Cerebellar nuclear complex (tissue), 1 donor: ENCODE results near the gene TRIM22.
"Not testable (repeated sequence)": the region's sequence is repeated elsewhere in the genome, so short reads cannot be mapped to it uniquely, and the experiment has no call there.

ENCODE experiments used
- DNase-seq, 2 experiments: peaks; one replicate each; lab custom pipeline; 2025; lab: John Stamatoyannopoulos, UW

TRIM22 gene, protein sequence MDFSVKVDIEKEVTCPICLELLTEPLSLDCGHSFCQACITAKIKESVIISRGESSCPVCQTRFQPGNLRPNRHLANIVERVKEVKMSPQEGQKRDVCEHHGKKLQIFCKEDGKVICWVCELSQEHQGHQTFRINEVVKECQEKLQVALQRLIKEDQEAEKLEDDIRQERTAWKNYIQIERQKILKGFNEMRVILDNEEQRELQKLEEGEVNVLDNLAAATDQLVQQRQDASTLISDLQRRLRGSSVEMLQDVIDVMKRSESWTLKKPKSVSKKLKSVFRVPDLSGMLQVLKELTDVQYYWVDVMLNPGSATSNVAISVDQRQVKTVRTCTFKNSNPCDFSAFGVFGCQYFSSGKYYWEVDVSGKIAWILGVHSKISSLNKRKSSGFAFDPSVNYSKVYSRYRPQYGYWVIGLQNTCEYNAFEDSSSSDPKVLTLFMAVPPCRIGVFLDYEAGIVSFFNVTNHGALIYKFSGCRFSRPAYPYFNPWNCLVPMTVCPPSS

DNA sequence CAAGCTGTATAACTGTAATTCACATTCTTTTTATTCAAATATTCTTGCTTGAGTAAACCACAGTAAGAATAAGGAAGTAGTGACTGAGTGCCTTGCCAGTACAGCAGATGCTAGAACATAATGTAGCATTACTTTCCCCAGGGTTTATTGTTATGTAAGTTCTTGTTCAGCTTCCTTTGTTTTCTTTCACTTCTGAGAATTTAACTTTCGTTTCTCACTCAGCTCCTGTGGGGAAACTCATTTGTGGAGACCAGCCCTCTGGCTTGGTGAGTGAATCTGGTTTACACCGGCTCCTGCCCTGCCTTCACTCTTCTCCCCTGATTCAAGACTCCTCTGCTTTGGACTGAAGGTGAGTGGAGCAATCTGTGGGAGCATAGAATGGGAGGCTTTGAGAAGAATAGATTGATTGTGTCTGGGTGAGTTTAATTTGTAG lies at the start of gene TRIM22:
Gene TRIM22 (plus strand): TSS at position 240 of the 433 bp plus-strand sequence. CDS start 6,443 bp downstream, outside the sequence.
- DNase-seq = no peak

DNA sequence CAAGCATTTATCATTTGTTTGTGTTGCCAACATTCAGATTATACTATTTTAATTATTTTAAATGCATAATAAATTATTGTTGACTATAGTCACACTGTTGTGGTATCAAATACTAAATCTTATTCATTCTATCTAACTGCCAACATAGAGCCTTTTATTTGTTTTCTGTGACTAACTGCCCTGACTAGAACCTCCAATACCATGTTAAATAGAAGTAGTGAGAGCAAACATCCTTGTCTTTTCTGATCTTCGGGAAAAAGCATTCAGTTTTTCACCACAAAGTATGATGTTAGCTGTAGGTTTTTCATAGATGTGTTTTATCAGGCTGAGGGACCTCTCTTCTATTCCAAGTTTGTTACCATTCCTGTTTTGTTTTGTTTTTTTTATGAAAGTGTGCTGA lies 49.6 kb upstream of the TRIM22 start:
- DNase-seq = no peak

DNA sequence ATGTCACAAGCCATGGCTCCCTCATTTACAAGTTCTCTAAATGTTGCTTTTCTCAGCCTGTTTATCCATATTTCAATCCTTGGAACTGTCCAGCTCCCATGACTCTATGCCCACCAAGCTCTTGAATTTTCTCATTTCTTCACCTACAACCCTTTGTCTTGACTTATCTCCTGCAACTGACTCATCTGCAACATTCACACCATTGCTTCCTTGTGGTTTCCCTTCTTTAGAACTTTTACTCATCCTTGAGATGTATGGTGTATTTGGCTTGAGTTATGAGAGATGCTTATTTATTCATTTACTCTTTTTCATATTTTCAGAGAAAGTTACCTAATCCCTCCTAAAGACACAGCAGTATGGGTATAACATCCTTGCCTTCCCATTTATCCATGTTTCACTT lies 46.0 kb upstream of the TRIM22 start:
- DNase-seq = no peak

DNA sequence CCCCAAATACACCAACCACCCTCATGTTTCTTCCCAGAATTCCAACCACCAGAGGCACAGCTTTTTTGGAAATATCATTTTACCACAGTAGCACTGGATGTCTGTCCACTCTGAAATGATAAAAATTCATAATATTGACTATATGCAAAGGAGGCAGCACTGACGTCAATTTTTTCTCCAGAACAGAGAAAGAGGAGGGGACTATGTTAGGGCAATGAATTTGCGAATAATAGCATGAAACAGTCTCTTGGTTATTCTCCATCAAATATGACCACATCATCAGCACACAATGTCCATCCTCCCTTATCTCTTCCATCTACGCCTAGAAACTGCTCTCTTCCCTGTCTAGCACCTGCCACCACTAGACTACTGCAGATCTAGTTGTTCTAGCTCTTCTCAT lies 43.5 kb upstream of the TRIM22 start:
- DNase-seq = no peak

DNA sequence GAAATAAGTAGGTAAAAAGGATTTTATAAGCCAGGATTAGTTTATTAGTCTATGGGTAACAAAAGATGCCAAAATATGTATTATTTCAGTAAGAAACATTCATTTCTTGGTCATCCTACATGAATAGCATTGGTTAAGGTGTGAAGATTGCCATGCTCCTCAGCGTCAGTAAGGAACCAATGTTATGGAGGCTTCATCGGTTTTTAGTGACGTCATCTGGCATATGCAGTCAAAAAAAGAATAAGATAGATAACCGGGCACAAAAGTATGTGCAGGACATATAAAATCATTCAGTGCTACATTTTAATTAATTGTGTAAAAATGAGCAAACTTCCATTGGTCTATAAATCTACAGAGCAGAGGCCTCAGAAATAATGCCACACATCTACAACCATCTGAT lies 34.1 kb upstream of the TRIM22 start:
- no peak for DNase-seq

DNA sequence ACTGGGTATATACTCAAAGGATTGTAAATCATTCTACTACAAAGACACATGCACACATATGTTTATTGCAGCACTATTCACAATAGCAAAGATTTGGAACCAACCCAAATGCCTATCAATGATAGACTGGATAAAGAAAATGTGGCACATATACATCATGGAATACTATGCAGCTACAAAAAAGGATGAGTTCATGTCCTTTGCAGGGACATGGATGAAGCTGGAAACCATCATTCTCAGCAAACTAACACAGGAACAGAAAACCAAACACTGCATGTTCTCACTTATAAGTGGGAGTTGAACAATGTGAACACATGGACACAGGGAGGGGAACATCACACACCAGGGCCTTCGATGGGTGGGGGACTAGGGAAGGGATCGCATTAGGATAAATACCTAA lies 32.6 kb upstream of the TRIM22 start:
- not testable (repeated sequence) for DNase-seq

DNA sequence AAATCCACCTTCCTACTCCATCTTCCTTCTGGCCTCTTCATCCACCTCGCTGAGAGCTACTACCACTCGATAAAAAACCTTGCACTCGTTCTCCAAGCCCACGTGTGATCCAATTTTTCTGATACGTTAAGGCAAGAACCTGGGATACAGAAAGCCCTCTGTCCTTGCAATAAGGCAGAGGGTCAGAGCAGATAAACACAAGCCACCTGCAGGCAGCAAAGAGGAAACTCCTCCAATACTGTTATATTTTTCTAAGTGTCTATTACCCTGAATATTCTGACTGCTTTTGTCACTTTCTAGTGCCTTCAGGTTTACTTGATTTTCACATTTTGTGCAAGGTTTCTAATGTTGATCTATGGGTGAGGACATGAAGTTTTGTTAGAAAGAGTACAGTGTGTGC lies 31.3 kb upstream of the TRIM22 start:
- DNase-seq = no peak

DNA sequence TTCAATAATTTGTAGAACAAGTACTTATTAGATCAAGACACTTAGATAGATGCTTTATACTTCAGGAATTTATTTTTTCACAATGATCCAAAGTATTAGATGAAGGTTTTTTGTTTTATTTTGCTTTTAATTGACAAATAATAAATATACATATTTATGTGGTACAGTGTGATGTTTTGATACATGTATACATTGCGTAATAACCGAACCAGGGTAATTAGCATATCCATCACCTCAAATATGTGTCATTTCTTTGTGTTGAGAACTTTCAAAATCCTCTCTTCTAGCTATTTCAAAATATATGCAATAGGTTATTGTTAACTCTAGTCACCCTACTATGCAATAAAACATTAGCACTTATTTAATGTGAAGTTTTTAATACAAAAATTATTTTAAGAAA lies 26.1 kb upstream of the TRIM22 start:
- no peak for DNase-seq

DNA sequence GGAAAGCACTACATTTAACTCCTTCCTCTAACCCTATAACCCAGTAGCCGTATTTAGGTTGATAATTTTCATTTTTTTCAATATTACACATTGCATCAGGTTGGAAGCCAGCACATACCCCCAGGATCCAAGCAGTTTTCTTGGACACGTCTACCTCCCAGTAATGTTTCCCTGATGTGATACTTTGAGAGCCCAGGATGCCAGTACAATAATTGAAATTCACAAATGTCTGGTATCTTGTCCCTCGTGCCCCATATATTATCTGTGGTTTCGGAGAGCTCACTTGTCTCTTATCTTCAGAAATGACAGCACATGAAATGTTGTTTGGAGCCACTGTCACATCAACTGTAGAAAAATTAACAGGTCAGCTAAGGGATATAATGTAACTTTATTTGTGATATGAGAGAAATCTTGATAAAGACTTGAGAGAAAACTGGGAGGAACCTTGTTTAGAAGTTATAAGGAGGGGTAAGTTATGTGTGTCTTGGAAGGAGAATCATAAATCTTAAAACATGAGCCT lies 24.5 kb upstream of the TRIM22 start:
- DNase-seq = no peak

DNA sequence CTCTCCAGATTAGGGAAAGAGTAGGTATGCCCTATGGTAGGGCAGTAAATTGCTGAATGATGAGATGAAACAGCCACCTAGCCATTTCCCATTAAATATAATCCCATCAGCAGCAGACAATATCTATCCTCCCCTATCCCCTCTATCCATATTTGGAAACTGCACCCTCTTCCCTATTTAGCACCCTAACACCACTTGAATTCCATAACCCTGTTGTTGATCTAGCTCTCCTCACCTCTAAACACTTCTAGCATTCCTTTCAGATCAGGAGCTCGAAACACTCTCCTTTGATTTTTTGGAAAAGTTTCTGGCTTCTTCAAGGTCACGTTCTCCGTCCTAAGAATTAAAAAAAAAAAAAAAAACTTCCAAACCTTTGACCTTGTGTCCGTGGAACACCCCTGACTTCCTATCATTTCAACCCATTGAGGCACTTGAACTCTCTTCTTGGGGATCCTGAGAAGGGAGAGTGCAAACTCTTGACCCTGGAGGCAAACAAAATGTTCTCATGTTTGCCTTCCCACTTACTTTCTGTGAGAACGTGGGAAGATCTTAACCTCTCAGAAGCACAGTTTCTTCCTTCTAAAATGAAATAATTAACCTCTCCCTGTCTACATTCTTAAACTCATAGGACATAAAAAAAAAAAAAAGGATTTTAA lies 23.7 kb upstream of the TRIM22 start:
- DNase-seq = no peak

DNA sequence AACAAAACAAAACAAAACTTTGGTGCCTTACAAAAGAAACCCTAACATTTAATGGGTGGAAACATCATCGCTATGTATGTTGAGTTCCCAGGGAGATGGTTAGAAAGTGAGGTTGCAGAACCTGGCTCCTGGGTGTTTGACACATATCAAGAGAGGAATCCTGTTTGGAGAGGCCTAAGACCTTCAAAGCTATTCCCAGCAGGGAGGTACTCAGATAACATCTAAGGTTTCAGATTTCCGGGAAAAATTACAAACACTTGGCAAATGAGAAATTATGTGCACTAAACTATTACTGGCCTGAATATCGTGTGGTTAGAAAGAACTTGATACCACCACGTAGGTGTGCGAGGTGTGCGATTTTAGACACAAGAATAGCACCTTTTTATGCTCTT lies 23.2 kb upstream of the TRIM22 start:
- DNase-seq = no peak

DNA sequence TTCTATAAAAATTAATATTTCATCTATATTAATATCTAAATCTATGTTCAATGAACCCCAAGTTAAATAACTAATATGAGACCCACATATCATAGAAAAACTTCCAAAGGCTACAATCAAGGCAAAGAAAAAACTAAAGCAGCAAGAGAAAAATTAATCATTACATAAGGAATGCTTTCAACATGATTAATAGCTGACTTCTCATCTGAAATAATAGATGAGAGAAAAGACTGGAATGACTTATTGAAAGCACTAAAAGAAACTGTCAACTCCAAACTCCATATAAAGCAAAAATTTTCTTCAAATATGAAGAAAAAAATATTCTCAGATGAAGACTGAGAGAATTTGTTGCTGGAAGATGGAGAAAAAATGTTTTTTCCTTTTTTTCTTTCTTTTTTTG lies 17.8 kb upstream of the TRIM22 start:
- DNase-seq = no peak

DNA sequence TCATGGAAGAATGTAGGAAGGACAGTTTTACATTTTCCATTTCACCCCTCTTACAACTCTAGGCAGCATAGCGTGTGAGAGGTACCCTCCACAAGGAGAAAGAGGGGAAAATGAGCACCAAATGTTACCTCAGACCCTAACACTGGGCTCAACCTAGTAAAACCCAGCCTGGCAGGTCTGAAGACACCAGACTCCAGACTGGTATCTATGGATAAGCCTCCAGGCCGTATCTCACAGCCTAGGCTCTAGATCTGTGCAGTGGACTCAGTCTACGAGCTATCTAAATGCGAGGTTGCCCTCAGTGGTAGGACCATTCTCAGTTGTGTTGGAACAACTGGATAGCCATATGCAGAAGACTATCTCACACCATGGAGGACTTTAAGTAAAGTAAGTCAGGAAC lies 15.2 kb upstream of the TRIM22 start:
- no peak for DNase-seq

DNA sequence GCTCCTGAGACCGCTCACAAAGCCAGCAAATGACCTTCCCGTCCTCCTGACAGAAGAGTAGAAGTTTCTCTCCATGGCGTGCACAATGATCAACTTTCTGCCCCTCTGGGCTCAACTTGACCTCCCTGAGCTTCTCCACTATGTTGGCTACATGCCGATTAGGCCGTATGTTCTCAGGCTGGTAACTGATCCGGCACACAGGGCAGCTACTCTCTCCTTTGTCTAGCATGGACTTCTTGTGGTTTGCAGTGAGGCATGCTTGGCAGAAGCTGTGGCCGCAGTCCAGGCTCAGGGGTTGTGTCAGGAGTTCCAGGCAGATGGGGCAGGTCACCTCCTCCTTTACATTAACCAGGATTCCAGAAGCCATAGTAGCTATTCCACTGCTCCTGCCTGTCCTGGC lies 9.8 kb upstream of the TRIM22 start:
- DNase-seq = no peak

DNA sequence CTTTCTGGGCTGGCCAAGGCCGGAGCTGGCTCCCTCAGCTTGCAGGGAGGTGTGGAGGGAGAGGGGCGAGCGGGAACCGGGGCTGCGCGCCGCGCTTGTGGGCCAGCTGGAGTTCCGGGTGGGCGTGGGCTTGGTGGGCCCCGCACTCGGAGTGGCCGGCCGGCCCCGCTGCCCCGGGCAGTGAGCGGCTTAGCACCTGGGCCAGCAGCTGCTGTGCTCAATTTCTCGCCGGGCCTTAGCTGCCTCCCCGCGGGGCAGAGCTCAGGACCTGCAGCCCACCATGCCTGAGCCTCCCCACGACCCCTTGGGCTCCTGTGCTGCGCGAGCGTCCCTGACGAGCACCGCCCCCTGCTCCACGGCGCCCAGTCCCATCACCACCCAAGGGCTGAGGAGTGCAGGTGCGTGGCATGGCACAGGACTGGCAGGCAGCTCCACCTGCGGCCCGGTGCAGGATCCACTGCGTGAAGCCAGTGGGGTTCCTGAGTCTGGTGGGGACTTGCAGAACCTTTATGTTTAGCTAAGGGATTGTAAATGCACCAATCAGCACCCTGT lies 6.6 kb upstream of the TRIM22 start:
- not testable (repeated sequence) for DNase-seq

DNA sequence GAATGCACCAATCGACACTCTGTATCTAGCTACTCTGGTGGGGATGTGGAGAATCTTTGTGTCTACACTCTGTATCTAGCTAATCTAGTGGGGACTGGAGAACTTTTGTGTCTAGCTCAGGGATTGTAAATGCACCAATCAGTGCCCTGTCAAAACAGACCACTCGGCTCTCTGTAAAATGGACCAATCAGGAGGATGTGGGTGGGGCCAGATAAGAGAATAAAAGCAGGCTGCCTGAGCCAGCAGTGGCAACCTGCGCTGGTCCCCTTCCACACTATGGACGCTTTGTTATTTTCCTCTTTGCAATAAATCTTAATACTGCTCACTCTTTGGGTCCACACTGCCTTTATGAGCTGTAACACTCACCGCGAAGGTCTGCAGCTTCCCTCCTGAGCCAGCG lies 6.0 kb upstream of the TRIM22 start:
- DNase-seq = not testable (repeated sequence)

DNA sequence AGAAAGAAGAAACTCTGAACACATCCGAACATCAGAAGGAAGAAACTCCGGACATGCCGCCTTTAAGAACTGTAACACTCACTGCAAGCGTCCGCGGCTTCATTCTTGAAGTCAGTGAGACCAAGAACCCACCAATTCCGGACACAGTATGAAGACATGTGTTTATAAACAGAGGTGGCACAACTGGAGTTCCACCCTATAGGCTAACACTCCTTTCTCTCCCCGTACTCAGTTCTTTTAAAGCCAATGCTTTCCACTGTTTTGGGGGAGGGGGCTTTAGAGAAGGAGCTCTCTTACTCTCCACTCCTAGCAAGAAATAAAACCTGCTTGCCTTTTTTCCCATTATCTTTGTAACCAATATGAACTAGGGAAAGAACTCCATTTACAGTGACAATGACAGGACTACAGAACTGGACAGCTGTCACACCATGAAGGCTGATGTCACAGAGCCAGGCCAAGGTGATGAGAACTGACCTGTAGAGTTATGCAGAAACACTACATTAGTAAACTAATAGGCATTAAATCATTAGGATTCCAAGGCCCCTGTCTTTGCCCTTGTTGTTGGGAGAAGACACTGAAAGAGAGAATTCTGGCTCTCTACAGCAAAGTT lies 5.4 kb upstream of the TRIM22 start:
- DNase-seq = no peak

DNA sequence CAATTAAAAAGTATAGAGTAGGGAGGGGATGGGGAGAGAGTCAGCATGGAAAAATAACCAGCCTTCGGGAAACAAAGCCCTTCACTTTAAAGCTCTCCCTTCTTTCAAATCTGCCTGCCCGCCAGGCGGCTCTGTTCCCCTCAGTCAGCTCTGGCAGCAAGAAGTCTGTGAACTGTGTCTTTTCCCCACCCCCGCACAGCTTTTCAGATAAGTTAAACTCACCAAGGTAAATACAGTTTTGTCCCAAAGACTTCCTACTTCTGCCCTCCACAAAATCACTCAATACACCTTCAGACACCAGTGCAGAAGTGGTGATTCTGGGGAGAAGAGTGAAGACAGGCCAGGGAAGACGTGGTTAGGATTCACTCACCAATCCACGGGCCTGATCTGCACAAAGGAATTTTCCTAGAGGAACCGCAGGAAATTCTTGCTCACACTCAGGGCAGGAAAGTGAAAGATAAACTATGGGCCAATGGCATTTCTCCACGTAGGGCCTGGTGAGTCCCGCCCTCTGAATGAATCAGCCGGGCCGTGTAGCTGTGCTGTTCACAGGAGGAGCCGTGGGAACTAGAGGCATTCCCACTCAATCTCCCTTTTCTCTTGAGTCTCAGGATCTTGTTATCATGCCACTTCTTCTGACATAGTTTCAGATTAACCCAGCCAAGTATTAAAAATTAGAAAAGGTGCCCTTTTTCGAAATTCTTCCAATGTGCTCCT lies 4.8 kb upstream of the TRIM22 start, which contains the start of gene TRIM5:
Gene TRIM5 (minus strand): TSS at position 429 of the 717 bp plus-strand sequence. CDS start 4,897 bp downstream, outside the sequence.
- DNase-seq = no peak

DNA sequence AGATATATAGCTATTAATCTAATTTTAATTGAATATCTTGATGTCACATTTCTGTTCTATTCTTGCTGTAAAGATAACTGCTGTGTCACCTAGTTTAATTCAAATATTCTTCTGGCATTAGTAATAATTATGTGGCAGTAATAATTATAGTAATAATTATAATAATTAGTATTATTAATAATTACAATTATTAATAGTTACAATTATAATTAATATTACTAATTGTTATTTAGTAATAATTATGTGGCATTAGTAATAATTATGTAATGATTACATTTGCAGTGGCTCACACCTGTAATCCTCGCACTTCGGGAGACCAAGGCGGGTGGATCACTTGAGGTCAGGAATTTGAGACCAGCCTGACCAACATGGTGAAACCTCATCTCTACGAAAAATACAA lies 3.2 kb upstream of the TRIM22 start:
- no peak for DNase-seq

DNA sequence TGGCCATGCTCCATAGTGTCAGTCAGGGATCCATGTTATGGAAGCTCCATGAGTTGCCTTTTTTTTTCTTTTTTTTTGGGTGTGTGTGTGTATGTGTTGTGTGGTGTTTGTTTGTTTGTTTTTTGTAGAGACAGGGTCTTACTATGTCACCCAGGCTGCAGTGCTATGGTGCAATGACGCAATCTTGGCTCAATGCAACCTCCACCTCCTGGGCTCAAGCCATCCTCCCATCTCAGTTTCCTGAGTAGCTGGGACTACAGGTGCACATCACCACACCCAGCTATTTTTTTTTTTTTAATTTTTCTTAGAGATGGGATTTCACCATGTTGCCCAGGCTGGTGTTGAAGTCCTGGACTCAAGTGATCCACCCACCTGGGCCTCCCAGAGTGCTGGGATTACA lies 1.1 kb upstream of the TRIM22 start:
- DNase-seq = no peak

DNA sequence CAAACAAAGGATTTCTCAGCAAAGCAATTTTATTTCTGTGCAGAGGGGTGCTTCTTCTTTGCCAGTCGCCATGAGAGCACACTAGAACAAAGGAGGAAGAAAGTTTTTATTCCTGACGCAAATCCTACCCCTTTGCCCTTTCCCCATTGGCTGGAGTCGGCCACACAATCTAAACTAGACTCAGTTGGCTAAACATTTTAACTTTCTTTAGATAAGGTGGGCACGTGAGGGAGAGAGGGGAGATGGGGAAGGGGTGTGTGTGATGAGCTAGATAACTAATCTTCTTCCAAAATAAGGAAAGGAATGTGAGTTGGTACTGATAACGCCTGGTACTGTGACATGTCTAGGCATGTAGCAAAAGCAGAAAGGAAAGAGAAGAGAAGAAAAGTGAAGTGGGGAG lies 626 bp downstream of the TRIM22 start:
- DNase-seq = no peak

DNA sequence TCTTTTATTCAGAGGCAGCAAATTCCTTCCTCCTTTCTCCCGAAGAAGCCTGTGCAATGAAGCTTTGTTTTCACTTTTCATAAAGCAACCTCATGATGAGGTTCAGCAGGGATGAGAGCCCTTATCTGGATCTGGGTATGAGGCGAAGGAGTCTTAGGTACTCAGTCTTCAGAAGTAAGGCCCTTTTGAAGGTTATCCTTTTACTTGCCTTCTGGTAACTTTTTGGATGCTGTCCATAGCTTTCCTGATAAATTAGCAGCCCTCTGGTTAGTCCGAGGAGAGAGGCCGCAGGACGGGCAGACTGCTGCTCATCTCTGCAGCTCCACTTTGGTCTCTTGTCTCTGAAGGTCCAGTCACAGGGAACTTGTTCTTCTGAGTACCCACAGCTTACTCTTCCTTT lies 1.1 kb downstream of the TRIM22 start:
- DNase-seq = no peak
